Erythroblast (primary cell): ENCODE results near the gene ACADL.
"Not testable (repeated sequence)": the region's sequence is repeated elsewhere in the genome, so short reads cannot be mapped to it uniquely, and the experiment has no call there.

Experiments used
- DNase-seq, 2 experiments: peaks; one replicate each; lab custom pipeline; 2025; lab: John Stamatoyannopoulos, UW
- GATA1 ChIP-seq: IDR thresholded peaks from 2 replicates; pipeline ENCODE4 v1.6.1; 2011; ENCODE audit warnings: low read depth, mild to moderate bottlenecking, control low read depth, low read length, moderate library complexity
- POLR2A ChIP-seq: IDR thresholded peaks from 2 replicates; pipeline ENCODE4 v1.6.1; 2011; ENCODE audit warnings: mild to moderate bottlenecking, low read length

The ACADL gene

GRCh38 chr2:210189452-210190138, 35.7 kb downstream of the ACADL start:
- no peak for DNase-seq

DNA sequence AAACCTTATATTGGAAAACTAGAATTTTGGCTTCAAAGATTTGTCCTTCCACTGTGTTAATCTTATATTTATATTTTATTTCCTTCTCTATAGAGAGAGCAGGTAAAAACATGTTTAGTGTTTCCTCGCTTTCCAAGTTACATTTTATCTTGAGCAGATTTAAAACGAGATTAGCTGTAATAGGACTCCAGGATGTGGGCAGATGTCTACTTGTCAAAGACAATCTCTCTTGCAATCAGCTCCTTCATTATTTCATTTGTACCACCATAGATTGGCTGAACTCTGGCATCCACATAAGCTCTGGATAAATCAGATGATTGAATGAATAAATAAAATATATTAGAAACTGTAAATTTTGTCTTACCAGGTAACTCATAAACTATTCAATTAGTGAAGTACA, 36.5 kb downstream of the ACADL start:
- TF ChIP-seq GATA1, result no peak
- TF ChIP-seq POLR2A, result no peak
- no peak for DNase-seq

More at GRCh38 chr2:210189452-210190138, 35.7 kb downstream of the ACADL start:
- TF ChIP-seq GATA1 (no peak), POLR2A (no peak)

DNA sequence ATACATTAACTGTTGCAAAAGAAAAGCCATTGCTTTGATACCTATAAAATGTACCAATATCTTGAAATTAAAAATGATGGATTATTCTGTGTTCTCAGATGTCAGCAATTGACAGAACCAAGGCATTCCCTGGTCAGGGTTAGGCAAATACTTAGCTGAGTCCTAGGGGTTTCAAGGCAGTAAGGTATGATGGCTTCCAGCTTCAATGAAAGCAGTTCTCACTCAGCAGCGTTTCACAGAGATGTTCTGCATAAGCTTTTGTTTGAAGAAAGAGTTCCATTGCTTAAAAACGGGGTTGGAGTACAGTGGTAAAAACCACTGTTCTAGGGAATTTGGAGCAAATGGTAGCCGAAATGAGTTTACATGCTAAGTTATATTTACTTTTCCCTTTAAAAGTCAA, 37.1 kb downstream of the ACADL start:
- TF ChIP-seq POLR2A, result no peak
- no peak for TF ChIP-seq GATA1
- no peak for DNase-seq

DNA sequence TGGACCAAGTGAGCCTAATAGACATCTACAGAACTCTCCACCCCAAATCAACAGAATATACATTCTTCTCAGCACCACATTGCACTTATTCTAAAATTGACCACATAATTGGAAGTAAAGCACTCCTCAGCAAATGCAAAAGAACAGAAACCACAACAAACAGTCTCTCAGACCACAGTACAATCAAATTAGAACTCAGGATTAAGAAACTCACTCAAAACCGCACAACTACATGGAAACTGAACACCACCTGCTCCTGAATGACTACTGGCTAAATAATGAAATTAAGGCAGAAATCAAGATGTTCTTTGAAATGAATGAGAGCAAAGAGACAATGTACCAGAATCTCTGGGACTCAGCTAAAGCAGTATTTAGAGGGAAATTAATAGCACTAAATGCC, 41.3 kb downstream of the ACADL start:
- not testable (repeated sequence) for DNase-seq

GRCh38 chr2:210181606-210182088, 43.6 kb downstream of the ACADL start:
- DNase-seq, result not testable (repeated sequence)

DNA sequence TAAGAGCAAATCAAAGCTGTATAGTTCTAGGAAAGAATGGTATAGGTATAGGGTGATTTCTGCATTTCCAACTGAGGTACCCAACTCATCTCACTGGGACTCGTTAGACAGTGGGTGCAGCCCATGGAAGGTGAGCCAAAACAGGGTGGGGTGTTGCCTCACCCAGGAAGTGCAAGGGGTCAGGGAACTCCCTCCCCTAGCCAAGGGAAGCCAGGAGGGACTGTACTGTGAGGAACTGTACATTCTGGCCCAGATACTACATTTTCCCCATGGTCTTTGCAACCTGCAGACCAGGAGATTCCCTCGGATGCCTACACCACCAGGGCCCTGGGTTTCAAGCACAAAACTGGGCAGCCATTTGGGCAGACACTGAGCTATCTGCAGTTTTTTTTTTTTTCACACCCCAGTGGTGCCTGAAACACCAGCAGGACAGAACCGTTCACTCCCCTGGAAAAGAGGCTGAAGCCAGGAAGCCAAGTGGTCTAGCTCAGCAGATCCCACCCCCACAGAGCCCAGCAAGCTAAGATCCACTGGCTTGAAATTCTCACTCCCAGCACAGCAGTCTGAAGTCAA, 44.1 kb downstream of the ACADL start:
- not testable (repeated sequence) for DNase-seq

DNA sequence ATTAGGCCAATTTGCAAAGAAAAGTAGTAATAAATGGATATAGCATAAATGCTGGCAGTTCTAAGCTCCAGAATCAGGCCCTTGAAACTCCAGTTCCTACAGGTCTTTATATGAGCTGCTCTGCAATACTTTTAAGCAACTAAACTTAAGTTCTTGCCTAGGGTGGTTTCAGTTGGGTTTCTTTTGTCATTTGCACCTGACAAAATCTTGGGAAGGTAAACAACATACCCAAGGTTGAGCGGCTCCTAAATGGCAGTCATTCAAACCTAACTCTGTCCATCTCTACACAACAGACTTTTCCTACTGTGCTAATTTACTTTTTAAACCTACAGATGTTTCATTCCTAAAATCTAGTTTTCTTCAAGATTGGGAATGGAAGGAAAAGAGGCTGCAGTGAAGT, 44.8 kb downstream of the ACADL start:
- no peak for DNase-seq
- TF ChIP-seq GATA1 (no peak), POLR2A (no peak)

GRCh38 chr2:210179351-210179990, 45.8 kb downstream of the ACADL start:
- TF ChIP-seq GATA1 (no peak), POLR2A (no peak)
- DNase-seq, result no peak

GRCh38 chr2:210177769-210178168, 47.5 kb downstream of the ACADL start:
- TF ChIP-seq GATA1, result no peak
- no peak for TF ChIP-seq POLR2A
- no peak for DNase-seq

- not testable (repeated sequence) for DNase-seq
Measured at GRCh38 chr2:210177115-210177514, 48.1 kb downstream of the ACADL start.

DNA sequence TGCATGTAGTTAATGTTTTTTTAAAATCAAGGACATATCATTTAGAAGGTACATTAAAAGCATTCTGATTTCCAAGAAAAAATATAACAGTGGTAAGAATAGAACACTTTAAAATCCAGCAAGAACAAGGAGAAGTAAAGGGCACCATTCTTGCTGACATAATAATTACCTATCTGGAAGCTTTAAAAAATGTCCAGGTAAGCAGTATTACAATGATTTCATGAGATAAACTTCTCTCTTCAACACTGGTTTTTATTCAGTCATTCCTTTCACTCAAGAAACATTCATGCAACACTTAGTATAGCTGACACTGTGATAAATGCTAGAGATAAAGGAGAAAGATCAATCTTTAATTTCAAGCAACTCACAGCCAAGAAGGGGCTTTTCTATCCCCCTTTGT, 51.2 kb downstream of the ACADL start:
- no peak for DNase-seq
- TF ChIP-seq GATA1 (no peak), POLR2A (no peak)

- TF ChIP-seq GATA1, result no peak
- TF ChIP-seq POLR2A, result no peak
- no peak for DNase-seq
Measured at GRCh38 chr2:210172219-210172575, 53.0 kb downstream of the ACADL start.

GRCh38 chr2:210171309-210172218, 53.7 kb downstream of the ACADL start, which contains the start of gene KANSL1L:
Gene KANSL1L (minus strand): TSS chr2:210171409. CDS start chr2:210154582, 16,827 bp downstream.
- DNase-seq, result peak; percentile 96 to 98
- TF ChIP-seq GATA1, result no peak
- peak; percentile 68 for TF ChIP-seq POLR2A
